NOMO-1 treated with dmso at 0.1 percent for 144 hours (cell line): Measurements from ENCODE around the gene TMEM131L.
A peak's percentile ranks its signal among the peaks of the same experiment; 100 is the strongest.

Source experiments
- DNase-seq: peaks from one replicate; lab custom pipeline; 2025; ENCODE audit not compliant: unreplicated experiment; lab: John Stamatoyannopoulos, UW

The TMEM131L gene

DNA sequence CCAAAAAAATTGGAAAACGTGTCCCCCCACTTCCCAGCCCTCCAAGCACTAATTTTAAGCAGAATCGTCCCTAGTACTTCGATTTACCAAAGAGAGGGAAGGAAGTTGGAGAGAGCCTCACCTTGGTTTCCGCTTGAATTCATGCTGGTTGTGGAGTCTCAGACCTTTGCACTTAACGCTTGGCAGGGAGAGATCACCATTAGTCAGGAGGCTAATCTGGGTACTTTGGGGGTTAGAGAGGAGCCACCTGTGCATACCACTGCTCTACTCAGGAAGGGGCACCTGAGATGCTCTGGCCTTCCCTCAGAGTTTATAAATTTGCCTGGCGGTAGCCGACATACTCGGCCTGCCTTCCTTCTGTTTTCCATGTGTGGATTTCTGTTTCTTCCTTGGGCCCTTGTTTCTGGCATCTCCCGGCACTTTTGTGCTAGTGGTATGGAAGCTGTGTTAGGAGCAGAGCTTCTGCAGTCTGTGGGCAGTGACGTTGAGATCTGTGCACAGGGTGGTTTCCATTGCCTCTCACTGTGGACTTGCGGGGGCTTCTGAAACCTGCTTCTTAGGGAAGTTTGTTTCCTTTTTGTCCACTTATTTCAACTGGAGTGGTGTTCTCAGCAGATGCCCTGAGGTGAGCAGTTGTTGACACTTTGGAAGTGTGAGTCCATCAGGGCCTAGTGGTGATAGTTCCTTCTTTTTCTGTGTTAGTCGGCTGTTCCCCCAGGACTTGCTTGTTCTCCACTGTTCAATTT lies 104.2 kb downstream of the TMEM131L start:
- DNase-seq, result no peak

DNA sequence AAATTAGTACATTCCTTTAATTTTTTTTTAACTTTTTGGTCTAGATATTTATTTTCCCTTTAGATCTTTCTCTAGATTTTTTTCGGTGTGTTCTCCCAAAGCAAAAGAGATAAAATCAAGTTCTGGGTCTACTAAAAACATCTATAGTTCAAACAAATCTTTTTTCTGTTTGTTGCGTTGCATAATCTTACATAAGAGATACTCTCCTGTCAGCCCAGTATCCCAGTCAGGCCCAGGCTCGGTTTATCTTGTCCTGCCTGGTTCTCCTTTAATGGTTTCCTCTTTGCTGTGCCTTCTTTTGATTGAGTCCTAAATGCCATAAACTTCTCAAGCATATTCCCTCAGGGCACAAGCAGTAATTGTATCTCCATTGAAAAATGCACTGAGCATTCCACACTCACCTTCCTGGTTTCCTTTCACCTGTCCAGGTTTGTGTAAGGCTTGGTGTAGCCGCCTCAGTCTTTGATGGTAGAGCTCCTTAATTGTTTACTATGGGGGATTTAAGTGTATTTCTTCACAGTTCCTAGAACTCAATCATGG lies 104.9 kb downstream of the TMEM131L start:
- DNase-seq, result no peak

DNA sequence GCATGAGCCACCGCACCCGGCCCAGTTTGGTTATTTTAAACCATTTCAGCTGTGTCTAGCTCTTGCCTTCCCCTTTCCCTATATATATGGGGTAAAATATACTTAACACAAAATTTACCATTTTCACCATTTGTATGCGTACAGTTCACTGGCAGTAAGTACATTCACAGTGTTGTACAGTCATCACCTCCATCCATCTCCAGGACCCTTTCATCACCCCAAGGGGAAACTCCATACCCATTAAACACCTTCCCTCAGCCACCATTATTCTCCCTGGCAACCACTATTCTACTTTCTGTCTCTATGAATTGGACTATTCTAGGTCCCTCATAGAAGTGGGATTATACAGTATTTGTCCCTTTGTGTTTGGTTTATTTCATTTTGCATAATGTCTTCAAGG lies 106.4 kb downstream of the TMEM131L start:
- no peak for DNase-seq

DNA sequence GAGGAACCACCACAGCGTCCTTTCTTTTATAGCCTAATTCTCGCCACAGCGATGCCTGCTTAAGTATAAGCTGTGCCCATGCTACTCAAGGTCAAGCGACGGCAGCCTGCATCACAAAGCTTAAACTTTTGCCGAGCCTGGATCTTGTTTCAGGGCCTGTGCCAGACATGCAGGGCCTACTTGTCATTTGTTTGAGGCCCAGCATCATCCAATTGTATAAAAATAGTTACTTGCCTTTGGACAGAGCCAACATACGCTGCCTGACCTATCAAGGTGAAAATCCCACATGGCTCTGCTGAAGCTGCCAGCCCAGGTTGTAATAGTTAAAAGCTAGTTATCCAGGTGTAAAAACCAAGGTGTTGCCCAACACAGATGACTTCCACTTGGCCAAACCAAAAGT lies 107.1 kb downstream of the TMEM131L start:
- DNase-seq, result no peak

DNA sequence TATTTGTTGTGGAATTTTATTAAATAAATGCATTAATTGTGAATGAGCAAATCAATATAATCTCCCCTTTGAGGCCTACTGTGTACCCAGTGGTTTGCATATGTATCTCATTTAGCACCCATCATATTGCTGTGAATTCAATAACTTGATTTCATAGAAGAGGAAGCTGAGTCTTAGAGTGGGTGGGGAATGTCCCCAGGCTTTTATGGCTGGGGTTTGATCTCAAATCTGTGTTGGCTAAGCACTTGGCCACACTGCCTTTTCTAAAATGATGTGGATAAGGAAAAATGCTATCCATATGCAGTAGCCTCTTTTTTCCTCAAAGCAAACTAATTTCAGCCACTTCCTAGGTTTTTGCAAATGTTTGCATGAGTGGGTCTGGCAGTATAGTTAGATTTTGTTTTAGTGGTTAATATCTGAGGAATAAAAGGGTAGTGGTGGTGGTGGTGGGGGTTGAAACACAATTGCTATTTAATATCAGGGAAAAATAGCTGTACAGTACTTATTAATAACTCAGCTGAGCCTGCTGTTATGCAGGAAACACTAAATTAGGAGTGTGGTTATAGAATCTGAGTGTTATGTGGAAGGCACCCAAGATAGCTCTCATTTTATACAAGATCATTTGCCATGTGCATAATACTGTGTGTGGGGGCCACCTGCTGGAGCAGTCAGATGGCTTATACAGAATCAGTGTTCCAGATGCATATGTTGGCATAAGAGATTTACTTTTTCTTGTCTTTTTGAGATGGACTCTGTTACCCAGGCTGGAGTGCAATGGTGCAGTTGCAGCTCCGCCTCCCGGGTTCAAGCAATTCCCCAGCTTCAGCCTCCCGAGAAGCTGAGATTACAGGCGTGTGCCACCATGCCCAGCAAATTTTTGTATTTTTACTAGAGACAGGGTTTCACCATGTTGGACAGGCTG lies 108.0 kb downstream of the TMEM131L start:
- DNase-seq, result peak; percentile 7

DNA sequence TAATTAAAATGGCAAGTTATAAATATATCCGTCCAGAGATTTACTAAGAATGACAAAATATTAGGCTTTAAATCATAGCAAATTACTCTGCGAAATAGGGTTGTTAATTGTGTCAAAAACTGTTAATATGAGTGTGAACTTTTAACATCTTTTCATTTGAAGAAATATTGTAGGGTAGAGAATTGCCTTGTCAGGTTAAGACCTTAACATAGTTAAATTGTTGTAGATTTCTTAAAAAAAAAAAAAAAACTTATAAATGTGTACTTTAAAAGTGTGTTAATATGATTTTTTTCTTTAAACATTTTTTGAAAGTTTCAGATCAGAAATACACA lies 110.2 kb downstream of the TMEM131L start:
- no peak for DNase-seq

DNA sequence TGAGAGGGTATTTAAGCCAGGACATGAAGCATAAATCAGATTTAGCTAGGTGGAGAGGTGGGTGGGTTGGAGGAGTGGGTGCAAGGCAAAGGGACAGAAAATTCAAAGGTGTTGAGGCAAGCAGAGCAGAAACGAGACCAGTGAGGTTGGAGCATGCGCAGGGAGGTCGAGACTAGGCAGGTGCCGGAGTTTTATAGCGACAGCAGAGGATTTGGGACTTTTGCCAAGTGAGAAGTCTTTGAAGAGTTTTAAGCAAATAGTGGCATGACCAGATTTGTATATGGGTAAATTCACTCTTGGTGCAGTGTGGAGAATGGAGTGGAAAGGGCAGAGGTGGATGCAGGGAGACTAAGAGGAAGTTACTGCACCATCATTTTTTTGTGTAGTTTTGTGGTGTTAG lies 110.9 kb downstream of the TMEM131L start:
- DNase-seq, result no peak

DNA sequence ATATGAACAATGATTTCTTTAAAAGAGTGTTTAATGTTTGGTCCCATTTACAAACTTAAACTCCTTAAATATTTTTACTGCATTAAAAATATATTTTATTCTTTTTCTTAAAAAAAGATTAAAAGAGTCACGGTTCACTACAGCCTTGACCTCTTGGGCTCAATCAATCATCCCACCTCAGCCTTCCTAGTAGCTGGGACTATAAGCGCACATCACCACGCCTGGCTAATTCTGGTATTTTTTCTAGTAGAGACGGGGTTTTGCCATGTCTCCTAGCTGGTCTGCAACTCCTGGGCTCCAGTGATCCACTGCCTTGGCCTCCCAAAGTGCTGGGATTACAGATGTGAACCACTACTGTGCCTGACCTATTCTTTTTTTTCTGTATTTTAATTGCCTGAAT lies 113.2 kb downstream of the TMEM131L start:
- no peak for DNase-seq

DNA sequence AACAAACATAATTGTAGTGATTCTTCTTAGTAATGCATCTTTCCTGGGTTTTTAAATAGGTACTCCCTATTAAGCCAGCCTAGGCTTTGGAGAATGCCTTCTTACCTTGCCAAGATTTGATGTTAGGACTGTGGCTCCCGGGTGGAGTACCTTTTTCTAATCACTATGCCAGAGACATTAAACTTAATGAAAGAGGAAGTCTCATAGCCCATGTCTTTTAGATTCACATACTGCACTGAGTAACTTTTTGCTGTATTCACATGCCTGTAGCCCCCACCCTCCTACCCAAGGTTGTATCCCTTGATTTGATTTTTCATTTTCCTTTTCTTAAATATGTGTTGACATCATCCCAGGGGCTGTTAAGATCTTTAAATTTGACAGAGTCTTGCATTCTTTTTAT lies 113.7 kb downstream of the TMEM131L start:
- DNase-seq, result peak; percentile 1

DNA sequence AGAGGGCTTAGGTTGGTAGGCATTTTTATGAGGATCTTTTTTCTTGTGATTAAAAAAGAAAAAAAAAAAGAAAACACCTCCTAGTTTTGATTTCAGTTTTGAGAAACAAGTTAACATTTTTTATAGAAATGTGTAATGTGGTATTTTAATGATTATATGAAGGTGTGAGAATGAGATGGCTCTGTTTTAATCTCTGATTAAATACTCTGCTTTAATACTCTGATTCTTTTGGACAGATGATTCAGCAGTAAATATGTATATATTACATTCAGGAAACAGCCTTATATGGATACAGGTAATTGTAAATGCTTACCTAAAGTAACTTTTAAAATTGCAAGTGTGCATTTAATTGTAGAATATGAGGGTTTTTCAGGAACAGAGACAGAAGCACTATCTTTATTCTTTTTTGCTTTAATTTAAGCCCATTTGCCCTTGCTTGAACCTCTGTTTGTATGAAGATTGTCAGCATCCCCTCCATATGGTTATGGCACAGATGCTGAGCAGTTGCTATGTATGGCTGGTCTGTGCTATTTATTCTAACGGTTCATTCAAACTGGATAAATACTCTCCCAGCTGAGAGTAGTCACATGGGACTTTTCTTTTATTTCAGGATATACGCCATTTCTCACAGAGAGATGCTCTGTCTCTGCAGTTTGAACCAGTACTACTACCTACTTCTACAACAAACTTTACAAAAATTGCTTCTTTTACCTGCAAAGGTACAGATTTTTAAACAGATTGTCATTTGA lies 117.0 kb downstream of the TMEM131L start:
- no peak for DNase-seq

DNA sequence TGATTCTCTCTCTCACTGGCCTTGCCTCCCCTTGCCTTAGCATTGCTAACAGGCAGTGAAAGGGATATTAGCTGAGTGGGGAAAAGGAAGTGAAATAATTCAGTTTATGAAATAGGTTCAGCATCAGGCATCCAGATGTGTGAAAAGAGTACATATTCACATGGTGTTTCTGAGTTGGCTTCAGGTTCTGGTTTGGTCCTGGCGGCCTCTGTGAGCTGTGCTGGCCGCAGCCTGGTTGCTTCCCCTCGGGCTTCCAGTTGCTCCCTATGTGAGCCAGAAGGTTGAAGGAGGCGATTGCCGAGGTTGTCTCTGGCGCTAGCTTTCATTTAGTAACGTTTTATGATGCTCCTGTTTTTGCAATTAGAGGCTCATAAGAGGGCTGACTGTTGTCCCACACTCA lies 118.9 kb downstream of the TMEM131L start:
- no peak for DNase-seq

DNA sequence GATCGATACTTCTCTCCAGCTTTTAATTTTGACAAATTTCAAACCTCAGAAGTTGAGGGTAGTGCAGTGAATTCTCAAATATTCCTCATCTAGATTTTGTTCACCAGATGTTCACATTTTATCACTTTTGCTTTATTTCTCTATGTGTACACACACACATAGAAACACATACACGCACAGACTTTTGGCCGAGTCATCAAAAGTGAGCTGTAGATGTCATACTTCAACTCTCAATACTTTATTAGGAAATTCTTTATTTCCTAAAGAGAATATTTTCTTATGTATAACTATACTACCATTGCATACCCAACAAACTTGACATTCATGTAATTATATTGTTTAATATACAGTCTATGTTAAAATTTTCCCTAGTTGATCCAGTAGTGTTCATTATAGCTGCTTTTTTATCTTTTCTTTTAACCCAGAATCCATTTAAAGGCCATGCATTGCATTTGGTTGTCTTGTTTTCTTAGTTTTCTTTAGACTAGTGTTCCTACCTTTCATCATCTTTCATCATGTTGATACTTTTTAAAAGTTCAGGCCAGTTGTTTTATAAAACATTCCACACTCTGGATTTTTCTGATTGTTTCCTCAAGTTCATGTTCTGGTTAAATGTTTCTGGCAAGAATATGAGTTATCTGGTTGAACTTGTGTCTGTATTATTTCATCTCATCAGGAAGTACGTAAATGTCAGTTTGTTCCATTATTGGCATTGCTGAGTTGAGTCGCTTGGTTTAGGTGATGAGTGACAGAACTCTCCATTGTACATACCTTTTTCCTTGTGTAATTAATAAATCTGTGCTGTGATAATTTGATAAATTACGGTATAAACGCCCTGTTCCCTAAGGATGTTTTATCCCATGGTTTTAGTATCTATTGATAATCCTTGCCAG lies 123.8 kb downstream of the TMEM131L start:
- DNase-seq, result no peak

DNA sequence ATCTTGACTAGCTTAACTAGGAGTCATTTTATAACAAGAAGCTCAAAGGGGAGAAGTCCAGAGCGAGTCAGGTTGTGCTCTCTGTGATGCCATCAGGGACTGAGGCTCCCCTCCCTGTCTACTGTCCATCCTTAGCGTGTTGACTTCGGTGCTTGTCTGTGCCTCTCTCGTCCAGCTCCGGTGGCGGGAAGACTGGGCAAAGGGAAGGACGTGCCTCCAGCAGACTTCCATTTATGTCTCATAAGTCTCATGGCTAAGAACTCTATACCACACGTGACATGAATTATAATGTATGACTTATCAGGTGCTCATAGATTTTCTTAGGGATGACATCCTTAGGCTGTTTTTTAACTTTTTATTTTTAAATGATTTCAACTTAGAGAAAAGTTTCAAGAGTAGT lies 125.3 kb downstream of the TMEM131L start:
- DNase-seq, result no peak

DNA sequence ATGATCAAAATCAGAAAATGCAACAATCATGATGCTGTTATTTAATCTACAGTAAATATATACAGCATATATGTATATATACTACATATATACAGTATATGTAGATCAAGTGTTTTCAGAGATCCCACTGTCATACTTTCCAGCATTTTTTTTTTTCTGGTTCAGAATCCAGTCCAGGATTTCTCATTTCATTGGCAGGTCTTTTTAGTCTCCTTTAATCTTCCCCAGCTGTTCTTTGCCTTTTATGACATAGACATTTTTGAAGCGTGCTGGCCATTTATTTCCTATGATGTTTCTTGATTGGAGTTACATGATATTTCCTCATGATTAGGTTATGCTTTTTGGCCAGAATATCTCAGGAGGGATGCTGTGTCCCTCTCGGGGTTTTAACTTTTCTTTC lies 125.9 kb downstream of the TMEM131L start:
- DNase-seq, result no peak

DNA sequence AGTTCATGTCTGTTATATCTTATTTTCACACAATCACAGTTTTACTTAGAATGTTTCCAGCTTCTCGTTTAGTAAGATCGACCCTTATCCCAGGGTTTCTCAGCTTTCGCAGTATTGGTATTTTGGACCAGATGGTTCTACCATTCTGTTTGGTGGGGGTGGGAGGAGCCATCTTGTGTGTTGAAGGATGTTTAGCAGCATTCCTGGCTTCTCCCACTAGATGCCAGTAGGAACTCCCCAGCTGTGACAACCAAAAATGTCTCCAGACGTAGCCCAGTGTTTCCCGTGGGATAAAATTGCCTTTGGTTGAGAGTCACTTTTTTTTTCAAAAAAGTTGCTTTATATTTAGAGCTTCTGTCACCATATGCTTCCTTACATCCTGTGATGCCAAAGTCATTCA lies 127.0 kb downstream of the TMEM131L start:
- no peak for DNase-seq

DNA sequence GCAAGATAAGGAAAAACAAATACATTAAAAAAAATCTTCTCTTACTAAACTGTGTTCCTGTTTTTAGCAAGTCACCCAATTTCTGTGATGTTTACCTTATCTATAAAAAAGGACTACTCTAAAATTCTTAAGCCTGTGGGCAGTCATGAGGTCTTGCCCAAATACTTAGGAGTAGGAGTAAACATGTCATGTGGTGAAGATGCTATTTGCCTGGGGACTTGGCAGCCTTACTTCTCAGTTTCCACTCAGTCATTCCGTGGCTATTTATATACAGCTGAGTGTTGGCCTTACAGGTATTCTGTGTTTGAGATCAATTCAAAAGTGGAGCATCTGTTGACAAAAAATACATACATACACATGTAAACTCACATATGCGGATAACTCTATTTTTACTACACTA lies 128.1 kb downstream of the TMEM131L start:
- DNase-seq, result no peak

DNA sequence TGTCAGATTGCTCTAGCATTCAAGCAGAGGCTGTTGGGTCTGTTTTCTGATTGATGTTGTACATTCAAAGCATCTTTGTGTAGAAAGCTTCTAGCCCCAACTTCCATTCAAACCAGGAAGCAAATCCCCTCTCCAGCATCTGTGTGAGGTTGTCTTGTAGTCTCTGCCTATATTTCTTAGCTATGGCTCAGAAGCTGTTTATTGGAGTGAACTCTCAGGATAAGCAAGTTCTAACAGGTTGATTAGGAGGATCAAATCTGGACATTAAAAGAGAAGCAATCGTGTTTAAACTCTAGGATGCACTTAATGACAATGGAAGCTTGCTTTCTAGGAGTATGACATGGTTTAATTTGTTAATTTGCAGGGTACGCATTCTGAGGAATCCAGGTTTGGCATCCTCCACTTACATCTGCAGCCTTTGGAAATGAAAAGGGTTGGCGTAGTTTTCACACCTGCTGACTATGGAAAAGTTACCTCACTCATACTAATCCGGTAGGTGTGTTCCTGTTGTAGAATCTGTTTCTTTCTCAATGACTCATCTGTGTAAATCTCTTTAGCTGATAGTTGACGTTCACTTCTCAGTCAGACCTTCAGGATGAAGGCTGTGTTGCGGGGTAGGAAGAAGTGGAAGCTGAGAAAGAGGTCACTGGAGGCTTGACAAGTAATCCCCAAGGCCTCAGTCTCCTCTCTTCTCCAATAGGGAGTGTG lies 129.9 kb downstream of the TMEM131L start:
- no peak for DNase-seq

DNA sequence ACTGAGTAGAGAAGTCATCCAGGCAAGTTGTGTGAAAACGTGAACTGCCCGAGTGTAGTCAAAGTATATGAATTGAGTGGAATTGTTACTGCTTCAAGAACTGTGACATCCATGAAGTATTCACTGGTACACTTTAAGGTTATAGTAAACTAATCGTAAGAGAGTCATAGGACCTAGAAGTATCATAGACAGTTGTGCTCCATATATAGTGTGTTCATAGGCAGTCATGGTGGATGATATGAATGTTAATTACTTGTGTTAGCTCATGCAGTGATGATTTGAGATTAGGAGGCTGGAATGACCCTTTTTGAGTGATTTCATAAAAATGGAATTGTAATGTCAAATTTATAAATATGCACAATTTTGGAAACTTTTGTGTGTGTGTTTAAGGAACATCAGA lies 136.6 kb downstream of the TMEM131L start:
- no peak for DNase-seq

DNA sequence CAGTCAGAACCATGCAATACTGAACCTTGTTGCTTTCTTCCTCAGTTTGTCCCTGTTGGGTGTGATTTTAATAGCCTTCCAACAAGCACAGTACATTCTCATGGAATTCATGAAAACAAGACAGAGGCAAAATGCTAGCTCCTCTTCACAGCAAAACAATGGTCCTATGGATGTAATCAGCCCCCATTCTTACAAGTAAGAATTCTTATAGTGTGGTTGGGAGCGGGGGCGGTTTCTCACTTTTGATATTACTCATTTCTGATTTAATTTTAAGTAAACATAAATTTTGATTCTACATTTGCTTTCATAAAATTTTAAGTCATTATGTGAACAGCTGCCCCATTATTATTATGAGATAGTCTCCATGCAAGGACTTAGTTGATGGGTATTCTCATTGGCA lies 137.1 kb downstream of the TMEM131L start:
- DNase-seq, result no peak

DNA sequence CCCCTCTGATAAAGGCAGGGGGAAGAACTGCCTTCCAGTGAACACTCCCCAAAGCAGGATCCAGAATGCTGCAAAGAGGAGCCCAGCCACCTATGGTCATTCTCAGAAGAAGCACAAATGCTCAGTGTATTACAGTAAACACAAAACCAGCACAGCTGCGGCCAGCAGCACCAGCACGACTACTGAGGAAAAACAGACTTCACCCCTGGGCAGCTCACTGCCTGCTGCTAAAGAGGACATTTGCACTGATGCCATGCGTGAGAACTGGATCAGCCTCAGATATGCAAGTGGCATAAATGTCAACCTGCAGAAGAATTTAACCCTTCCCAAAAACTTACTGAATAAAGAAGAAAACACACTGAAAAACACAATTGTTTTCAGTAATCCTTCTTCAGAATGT lies 137.7 kb downstream of the TMEM131L start:
- DNase-seq, result no peak
